ENCODE measurements around the gene KCNC2.

Gene KCNC2

DNA sequence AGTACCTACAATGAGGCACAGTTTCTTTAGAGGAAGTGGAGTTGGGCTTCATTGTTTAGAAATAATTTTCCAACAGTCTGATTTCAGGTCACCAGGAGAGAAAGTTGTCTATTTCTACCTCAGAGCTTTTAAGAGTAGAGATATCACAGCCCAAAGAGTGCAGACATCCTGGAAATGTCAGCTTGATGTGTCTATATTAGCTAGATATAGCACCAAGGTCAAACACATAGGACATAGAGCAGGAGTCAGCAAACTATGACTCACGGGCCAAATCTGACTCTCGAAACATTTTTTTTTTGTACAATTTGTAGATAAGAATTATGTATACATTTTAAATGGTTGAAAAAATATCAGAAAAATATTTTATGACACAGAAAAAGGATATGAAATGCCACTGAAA, 53.7 kb downstream of the KCNC2 start:
- Histone ChIP-seq H3K36me3 (ENCODE audit: control insufficient read depth, insufficient read depth, low read length) (no peaks in the 10 kb centered on the region), H3K4me1 (ENCODE audit: control insufficient read depth, insufficient read depth, low read length) (no peaks in the 10 kb centered on the region), H3K9ac (ENCODE audit: low read length) (no peak overlapping the region), H3K4me3 (ENCODE audit: low read length) (no peak overlapping the region), H3K27ac (ENCODE audit: low read depth, low read length) (no peak overlapping the region), H3K27me3 (ENCODE audit: control insufficient read depth, insufficient read depth, low read length) (no peaks in the 10 kb centered on the region)

DNA sequence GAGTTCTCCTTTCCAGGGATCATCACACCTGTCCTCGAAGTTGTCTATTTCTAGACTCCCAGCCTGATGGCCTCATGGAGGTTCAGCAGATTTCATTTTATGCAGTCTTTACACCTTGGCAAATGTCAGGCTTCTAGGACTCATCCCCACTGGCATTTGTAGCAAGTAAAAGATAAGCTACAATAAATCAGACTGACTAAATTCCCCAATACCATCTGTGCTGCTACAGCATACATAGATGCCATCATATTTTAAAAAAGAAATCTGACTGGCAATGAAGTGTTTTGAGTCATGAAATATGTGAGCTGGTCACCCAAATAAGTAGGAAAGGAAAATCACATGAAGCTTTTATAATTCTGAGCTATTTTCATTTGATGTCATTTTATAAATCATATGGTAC, 55.3 kb downstream of the KCNC2 start:
- no peaks in the 10 kb centered on the region for H3K36me3 ChIP-seq (ENCODE audit: control insufficient read depth, insufficient read depth, low read length)
- H3K4me3 ChIP-seq (ENCODE audit: low read length) = no peak overlapping the region
- H3K9ac ChIP-seq (ENCODE audit: low read length) = no peak overlapping the region
- H3K4me1 ChIP-seq (ENCODE audit: control insufficient read depth, insufficient read depth, low read length) = no peaks in the 10 kb centered on the region
- H3K27me3 ChIP-seq (ENCODE audit: control insufficient read depth, insufficient read depth, low read length) = no peaks in the 10 kb centered on the region
- H3K27ac ChIP-seq (ENCODE audit: low read depth, low read length) = no peak overlapping the region

DNA sequence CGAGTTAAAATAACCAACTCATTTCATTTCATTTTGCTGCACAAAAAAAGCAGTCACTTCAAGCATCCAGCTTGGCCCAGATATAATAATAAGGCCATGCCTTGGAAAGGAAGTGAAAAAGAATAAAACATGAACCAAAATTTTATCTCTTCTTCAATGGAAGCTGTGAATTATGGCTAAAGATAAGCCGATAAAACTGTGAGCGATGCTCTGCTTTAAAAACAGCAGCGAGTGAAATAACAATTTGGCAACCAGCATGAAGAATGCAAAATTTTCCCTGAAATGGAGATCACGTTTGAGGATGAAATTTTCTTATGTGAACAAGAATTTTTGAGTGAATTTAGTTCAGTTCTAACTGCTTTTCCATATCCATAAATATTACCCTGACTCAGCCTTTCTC, 70.4 kb downstream of the KCNC2 start:
- H3K36me3 ChIP-seq (ENCODE audit: control insufficient read depth, insufficient read depth, low read length) = no peaks in the 10 kb centered on the region

DNA sequence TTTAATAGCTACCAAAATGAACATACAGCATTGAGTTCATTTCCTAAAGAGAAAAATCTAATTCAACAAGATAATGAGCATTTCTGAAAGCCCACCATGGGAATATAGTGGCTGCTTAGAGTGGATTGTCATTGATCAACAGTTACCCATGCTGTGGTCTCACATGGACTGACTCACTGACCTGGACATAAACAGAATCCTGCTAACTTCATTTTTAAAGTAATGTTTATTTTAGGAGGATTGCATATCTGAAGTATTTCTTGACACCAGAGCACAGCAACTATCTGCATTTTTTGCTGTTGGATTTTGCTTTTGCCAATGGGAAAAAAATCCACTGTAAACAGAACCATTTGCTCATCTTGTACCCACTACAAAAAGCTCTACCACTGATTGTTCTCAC, 71.7 kb downstream of the KCNC2 start:
- H3K9ac ChIP-seq (ENCODE audit: low read length) = no peak overlapping the region
- H3K4me1 ChIP-seq (ENCODE audit: control insufficient read depth, insufficient read depth, low read length) = no peaks in the 10 kb centered on the region
- H3K27me3 ChIP-seq (ENCODE audit: control insufficient read depth, insufficient read depth, low read length) = no peaks in the 10 kb centered on the region
- no peak overlapping the region for H3K4me3 ChIP-seq (ENCODE audit: low read length)
- no peak overlapping the region for H3K27ac ChIP-seq (ENCODE audit: low read depth, low read length)
- H3K36me3 ChIP-seq (ENCODE audit: control insufficient read depth, insufficient read depth, low read length) = no peaks in the 10 kb centered on the region

More for the DNA sequence above, 70.4 kb downstream of the KCNC2 start:
- Histone ChIP-seq H3K27ac (ENCODE audit: low read depth, low read length) (no peak overlapping the region), H3K27me3 (ENCODE audit: control insufficient read depth, insufficient read depth, low read length) (no peaks in the 10 kb centered on the region), H3K9ac (ENCODE audit: low read length) (no peak overlapping the region), H3K4me3 (ENCODE audit: low read length) (no peak overlapping the region), H3K4me1 (ENCODE audit: control insufficient read depth, insufficient read depth, low read length) (no peaks in the 10 kb centered on the region)

DNA sequence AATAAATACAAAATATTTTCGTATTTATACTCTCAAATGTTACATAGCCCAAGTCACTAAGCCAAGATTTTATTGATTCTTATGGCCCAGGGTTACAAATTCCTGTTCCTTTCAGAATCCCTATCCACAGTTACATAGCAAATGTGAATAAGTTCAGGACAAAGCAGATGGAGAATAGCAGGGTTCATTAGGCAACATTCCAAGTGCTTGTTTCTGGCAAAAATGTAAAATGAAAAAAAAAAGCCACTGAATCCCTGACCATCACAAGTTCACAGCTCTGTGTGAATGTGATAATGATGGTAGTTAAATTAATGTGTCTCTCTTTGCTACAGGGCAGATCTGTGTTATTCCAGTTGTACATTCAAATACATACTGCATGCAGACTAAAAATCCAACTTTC, 74.6 kb downstream of the KCNC2 start:
- no peaks in the 10 kb centered on the region for H3K27me3 ChIP-seq (ENCODE audit: control insufficient read depth, insufficient read depth, low read length)
- no peak overlapping the region for H3K4me3 ChIP-seq (ENCODE audit: low read length)
- H3K4me1 ChIP-seq (ENCODE audit: control insufficient read depth, insufficient read depth, low read length) = no peaks in the 10 kb centered on the region
- no peak overlapping the region for H3K9ac ChIP-seq (ENCODE audit: low read length)
- no peak overlapping the region for H3K27ac ChIP-seq (ENCODE audit: low read depth, low read length)
- H3K36me3 ChIP-seq (ENCODE audit: control insufficient read depth, insufficient read depth, low read length) = no peaks in the 10 kb centered on the region

DNA sequence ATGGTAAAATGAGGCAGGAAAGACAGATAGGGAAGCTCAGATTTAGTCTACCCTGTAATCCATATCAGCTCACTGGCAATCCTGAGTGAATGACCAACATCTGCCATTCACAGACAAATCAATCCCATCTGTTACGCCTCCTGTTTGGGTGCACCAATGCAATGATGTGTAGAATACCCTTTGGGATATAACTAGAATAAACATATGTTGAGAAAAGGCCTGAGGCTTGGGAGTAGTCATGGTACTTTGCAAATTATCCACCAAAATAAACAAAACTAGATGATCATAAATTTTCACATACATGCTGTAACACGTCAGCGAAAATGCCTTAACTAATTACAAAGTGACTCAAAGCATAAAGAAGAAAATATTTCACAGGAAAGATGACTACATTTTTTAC, 78.8 kb downstream of the KCNC2 start:
- Histone ChIP-seq H3K9ac (ENCODE audit: low read length) (no peak overlapping the region), H3K27me3 (ENCODE audit: control insufficient read depth, insufficient read depth, low read length) (no peaks in the 10 kb centered on the region), H3K4me1 (ENCODE audit: control insufficient read depth, insufficient read depth, low read length) (no peaks in the 10 kb centered on the region), H3K4me3 (ENCODE audit: low read length) (no peak overlapping the region), H3K27ac (ENCODE audit: low read depth, low read length) (no peak overlapping the region), H3K36me3 (ENCODE audit: control insufficient read depth, insufficient read depth, low read length) (no peaks in the 10 kb centered on the region)

DNA sequence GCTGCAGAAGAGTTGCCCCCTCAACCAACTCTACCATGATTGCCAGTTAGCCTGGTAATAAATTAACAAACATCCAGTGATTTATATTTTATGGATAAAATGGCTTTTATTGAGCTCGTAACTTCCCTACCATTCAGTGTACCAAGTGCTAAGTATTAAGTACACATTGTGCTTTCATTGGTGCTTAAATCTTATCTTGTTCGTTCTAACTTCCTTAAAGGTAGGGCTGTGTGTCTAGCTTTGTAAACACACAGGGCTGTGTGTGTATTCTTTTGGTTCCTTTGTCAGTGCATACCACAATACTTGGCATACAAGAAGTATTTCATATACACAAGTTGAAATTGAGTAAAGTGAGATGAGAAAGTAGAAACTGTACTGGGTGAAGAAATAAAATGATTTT, 80.4 kb downstream of the KCNC2 start:
- Histone ChIP-seq H3K27me3 (ENCODE audit: control insufficient read depth, insufficient read depth, low read length) (no peaks in the 10 kb centered on the region), H3K4me1 (ENCODE audit: control insufficient read depth, insufficient read depth, low read length) (no peaks in the 10 kb centered on the region), H3K36me3 (ENCODE audit: control insufficient read depth, insufficient read depth, low read length) (no peaks in the 10 kb centered on the region), H3K27ac (ENCODE audit: low read depth, low read length) (no peak overlapping the region), H3K4me3 (ENCODE audit: low read length) (no peak overlapping the region), H3K9ac (ENCODE audit: low read length) (no peak overlapping the region)

DNA sequence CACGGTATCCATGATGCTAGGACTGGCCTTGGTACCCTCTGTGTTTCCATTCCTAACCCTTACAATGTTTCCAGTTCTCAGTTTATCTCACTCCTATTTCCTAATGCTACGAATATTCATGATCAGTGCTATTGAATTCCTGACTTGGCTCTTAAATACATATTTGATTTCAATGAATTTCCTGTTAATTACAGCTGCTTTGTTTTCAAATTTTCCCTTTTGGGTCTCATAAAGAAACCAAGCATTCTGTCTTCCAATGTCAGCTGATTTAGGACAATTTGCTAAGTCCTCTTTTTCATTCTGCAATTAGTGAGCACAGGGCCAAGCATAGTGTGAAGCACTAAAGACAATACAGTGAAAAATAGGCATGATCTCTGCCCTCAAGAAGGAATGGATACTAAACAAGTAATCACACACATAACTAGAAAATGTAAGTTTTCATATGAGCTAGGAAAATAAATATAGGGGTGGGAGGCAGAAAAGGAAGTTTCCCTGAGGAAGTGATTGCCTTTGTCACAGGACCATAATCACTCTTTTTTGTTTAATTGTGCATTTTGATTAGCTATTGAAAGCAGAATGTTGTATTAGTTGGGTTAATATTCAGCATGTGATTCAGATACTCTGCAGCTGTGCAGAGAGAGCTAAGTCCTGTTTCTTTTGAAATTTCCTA, 88.5 kb downstream of the KCNC2 start:
- Histone ChIP-seq H3K4me3 (ENCODE audit: low read length) (no peak overlapping the region), H3K4me1 (ENCODE audit: control insufficient read depth, insufficient read depth, low read length) (no peaks in the 10 kb centered on the region), H3K36me3 (ENCODE audit: control insufficient read depth, insufficient read depth, low read length) (no peaks in the 10 kb centered on the region), H3K9ac (ENCODE audit: low read length) (no peak overlapping the region), H3K27me3 (ENCODE audit: control insufficient read depth, insufficient read depth, low read length) (no peaks in the 10 kb centered on the region), H3K27ac (ENCODE audit: low read depth, low read length) (no peak overlapping the region)

DNA sequence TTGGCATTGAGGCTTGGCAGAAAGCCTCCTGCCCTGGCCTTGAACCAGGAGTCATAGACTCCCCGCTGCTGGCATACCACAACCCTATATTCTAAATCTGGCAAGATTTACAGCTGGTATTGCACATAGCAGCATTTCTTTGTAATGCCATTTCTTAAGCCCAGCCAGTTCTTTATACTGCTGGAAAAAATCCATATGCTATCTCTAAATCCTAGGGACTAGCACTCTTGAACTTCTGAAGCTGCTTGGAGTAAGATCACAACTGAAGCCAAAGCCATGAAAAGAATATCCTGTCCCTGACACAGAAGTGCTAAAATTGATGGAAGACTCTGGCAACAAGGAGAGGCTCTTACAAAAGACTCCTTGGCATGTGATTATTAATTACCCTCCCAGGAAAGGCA, 89.3 kb downstream of the KCNC2 start:
- no peaks in the 10 kb centered on the region for H3K27me3 ChIP-seq (ENCODE audit: control insufficient read depth, insufficient read depth, low read length)
- no peaks in the 10 kb centered on the region for H3K4me1 ChIP-seq (ENCODE audit: control insufficient read depth, insufficient read depth, low read length)
- H3K27ac ChIP-seq (ENCODE audit: low read depth, low read length) = no peak overlapping the region
- no peaks in the 10 kb centered on the region for H3K36me3 ChIP-seq (ENCODE audit: control insufficient read depth, insufficient read depth, low read length)
- no peak overlapping the region for H3K9ac ChIP-seq (ENCODE audit: low read length)
- no peak overlapping the region for H3K4me3 ChIP-seq (ENCODE audit: low read length)

DNA sequence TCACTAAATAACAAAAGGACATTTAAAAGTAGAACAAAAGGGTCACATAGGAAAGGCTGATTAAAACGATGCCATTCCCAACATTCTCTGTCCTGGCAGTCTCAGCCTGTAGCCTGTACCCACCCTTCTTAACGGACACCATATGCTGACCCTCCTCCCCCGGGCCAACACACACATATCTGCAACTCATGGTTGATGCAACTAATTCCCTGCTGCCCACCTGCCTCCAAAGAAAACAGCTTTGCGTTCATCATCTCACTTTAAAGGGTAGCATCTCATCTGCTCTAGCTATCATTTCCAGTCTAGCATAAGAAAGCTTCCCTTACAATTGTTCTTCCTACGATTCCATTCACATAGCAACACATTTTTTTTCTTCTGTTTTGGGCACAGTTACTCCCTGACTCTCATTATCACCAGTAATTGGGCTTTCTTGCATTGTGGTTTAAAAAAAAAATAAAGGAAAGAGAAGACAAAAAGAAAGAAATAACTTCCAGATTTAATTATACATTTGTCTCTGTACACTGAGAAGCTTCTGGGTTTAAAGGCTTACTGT, 92.9 kb downstream of the KCNC2 start:
- Histone ChIP-seq H3K4me3 (ENCODE audit: low read length) (no peak overlapping the region), H3K36me3 (ENCODE audit: control insufficient read depth, insufficient read depth, low read length) (no peaks in the 10 kb centered on the region), H3K27me3 (ENCODE audit: control insufficient read depth, insufficient read depth, low read length) (no peaks in the 10 kb centered on the region), H3K27ac (ENCODE audit: low read depth, low read length) (no peak overlapping the region), H3K9ac (ENCODE audit: low read length) (no peak overlapping the region), H3K4me1 (ENCODE audit: control insufficient read depth, insufficient read depth, low read length) (no peaks in the 10 kb centered on the region)

DNA sequence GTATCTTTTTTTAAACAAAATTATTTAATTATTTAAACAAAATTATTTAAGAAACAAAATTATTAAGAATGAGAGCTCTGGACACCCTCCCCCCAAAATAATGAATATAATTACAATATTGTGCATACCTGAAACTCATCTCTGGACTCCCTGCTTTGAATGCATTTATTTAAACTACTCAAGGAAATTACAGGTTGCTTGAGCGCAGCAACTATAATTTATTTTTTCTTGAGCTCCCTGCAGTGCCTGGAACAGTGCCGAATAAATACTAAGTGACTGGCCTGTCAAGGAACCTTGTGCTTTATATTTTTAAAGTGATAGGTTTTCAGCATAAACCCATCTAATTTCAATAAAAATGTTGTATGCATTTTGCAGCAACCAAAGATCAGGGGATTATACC, 93.9 kb downstream of the KCNC2 start:
- Histone ChIP-seq H3K4me1 (ENCODE audit: control insufficient read depth, insufficient read depth, low read length) (no peaks in the 10 kb centered on the region), H3K36me3 (ENCODE audit: control insufficient read depth, insufficient read depth, low read length) (no peaks in the 10 kb centered on the region), H3K9ac (ENCODE audit: low read length) (no peak overlapping the region), H3K27me3 (ENCODE audit: control insufficient read depth, insufficient read depth, low read length) (no peaks in the 10 kb centered on the region), H3K27ac (ENCODE audit: low read depth, low read length) (no peak overlapping the region), H3K4me3 (ENCODE audit: low read length) (no peak overlapping the region)

DNA sequence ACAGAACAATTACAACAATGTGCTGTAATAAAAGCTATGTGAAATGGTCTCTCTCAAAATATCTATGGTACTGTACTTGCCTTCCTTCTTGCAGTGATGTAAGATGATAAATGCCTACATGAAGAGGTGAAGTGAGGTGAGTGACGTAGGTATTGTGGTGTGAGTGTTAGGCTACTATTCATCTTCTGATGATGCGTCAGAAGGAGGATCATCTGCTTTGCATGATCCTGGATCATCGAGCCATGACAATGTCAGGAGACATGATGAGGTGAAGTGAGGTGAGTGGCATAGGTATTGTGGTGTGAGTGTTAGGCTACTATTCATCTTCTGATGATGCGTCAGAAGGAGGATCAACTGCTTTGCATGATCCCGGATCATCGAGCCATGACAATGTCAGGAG, 105.8 kb downstream of the KCNC2 start:
- Histone ChIP-seq H3K9ac (ENCODE audit: low read length) (no peak overlapping the region), H3K27me3 (ENCODE audit: control insufficient read depth, insufficient read depth, low read length) (no peaks in the 10 kb centered on the region), H3K4me3 (ENCODE audit: low read length) (no peak overlapping the region), H3K36me3 (ENCODE audit: control insufficient read depth, insufficient read depth, low read length) (no peaks in the 10 kb centered on the region), H3K4me1 (ENCODE audit: control insufficient read depth, insufficient read depth, low read length) (no peaks in the 10 kb centered on the region), H3K27ac (ENCODE audit: low read depth, low read length) (no peak overlapping the region)

DNA sequence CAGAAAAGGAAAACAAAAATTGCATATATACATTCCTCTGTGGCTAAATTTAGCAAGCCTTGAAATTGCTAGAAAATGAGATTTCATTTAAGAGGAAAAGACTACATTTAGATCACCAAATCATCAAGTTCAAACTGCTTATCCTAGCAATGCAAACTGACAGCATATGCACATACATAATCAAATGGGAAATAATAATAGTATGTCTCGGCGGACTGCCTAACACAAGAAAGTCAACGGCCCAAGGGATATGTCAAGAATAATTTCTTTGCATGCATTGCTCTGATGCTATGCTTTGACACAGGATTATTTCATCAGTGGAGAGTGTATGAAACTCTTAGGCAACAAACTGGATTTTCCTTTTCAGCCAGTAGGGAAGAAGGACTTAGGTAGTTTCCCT, 107.9 kb downstream of the KCNC2 start:
- H3K4me3 ChIP-seq (ENCODE audit: low read length) = no peak overlapping the region
- no peaks in the 10 kb centered on the region for H3K36me3 ChIP-seq (ENCODE audit: control insufficient read depth, insufficient read depth, low read length)
- no peaks in the 10 kb centered on the region for H3K27me3 ChIP-seq (ENCODE audit: control insufficient read depth, insufficient read depth, low read length)
- no peaks in the 10 kb centered on the region for H3K4me1 ChIP-seq (ENCODE audit: control insufficient read depth, insufficient read depth, low read length)
- H3K27ac ChIP-seq (ENCODE audit: low read depth, low read length) = no peak overlapping the region
- H3K9ac ChIP-seq (ENCODE audit: low read length) = no peak overlapping the region
